Panc1 (cell line): ENCODE measurements around the gene WNT3A.

Experiments
- CTCF ChIP-seq: fragments of 450-650 bp; IDR thresholded peaks from 2 replicates; pipeline ENCODE4 v1.5.1; 2017; ENCODE audit warnings: mild to moderate bottlenecking
- POLR2AphosphoS5 ChIP-seq: IDR thresholded peaks from 2 replicates; pipeline ENCODE4 v1.6.1; 2012; ENCODE audit warnings: mild to moderate bottlenecking, low read depth, low read length, moderate library complexity
- SIN3A ChIP-seq: IDR thresholded peaks from 2 replicates; pipeline ENCODE4 v1.6.1; 2012; ENCODE audit warnings: low read depth, mild to moderate bottlenecking, low read length, moderate library complexity, borderline replicate concordance; ENCODE audit not compliant: insufficient read depth
- TCF7L2 ChIP-seq: IDR thresholded peaks from 2 replicates; pipeline ENCODE4 v1.6.1; 2011; ENCODE audit warnings: mild to moderate bottlenecking, low read depth, low read length, inconsistent platforms
- TF ChIP-seq, protein P1 (sequence below), 2 experiments: IDR thresholded peaks; 2 replicates each; pipeline ENCODE4 v1.6.1; 2011 to 2012; ENCODE audit warnings: low read depth in 2 of 2, control low read depth in 1 of 2, low read length in 1 of 2, mild to moderate bottlenecking in 1 of 2, moderate library complexity in 1 of 2; ENCODE audit not compliant: insufficient read depth in 1 of 2

- no peak for TF ChIP-seq CTCF
- TF ChIP-seq POLR2AphosphoS5 = no peak
- TF ChIP-seq, protein P1, sequence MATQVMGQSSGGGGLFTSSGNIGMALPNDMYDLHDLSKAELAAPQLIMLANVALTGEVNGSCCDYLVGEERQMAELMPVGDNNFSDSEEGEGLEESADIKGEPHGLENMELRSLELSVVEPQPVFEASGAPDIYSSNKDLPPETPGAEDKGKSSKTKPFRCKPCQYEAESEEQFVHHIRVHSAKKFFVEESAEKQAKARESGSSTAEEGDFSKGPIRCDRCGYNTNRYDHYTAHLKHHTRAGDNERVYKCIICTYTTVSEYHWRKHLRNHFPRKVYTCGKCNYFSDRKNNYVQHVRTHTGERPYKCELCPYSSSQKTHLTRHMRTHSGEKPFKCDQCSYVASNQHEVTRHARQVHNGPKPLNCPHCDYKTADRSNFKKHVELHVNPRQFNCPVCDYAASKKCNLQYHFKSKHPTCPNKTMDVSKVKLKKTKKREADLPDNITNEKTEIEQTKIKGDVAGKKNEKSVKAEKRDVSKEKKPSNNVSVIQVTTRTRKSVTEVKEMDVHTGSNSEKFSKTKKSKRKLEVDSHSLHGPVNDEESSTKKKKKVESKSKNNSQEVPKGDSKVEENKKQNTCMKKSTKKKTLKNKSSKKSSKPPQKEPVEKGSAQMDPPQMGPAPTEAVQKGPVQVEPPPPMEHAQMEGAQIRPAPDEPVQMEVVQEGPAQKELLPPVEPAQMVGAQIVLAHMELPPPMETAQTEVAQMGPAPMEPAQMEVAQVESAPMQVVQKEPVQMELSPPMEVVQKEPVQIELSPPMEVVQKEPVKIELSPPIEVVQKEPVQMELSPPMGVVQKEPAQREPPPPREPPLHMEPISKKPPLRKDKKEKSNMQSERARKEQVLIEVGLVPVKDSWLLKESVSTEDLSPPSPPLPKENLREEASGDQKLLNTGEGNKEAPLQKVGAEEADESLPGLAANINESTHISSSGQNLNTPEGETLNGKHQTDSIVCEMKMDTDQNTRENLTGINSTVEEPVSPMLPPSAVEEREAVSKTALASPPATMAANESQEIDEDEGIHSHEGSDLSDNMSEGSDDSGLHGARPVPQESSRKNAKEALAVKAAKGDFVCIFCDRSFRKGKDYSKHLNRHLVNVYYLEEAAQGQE (IDR thresholded peaks at IDR 0.05; ENCODE audit: insufficient read depth in 1 of 2, low read depth in 2 of 2, low read length in 1 of 2) = no peak
- no peak for TF ChIP-seq SIN3A
- TF ChIP-seq TCF7L2 = no peak
Observed at GRCh38 chr1:228039006-228039903, 32.5 kb downstream of the WNT3A start.
